AG04449 (cell line): Measurements from ENCODE around the gene FXYD6.

Source experiments
- CTCF ChIA-PET: fragments of 350-600 bp; formaldehyde crosslinking; extraction: SDS; loops from one replicate; lab custom pipeline; 2021; ENCODE audit warnings: antibody characterized with exemption; lab: Yijun Ruan, JAX
- POLR2A ChIA-PET: fragments of 400-600, 350-600 bp; formaldehyde crosslinking; extraction: SDS; loops from one replicate; lab custom pipeline; 2020; ENCODE audit warnings: antibody characterized with exemption, inconsistent platforms; lab: Yijun Ruan, JAX
- DNase-seq: peaks from one replicate; pipeline ENCODE4 v3.0.0-alpha.2; 2010; ENCODE audit warnings: low read depth, low spot score
- H3K4me3 ChIP-seq: 2 replicates; pipeline ENCODE4 v1.5.1; 2011; ENCODE audit warnings: low read depth, mild to moderate bottlenecking, control low read depth, low read length
- CTCF ChIP-seq: IDR thresholded peaks from one replicate; pipeline ENCODE4 v1.5.1; 2011; ENCODE audit warnings: mild to moderate bottlenecking, moderate library complexity, low read length, control low read depth, inconsistent platforms; ENCODE audit not compliant: insufficient read depth; ENCODE audit errors: missing control alignments

FXYD6 gene

GRCh38 chr11:117874910-117875381, 1.5 kb downstream of the FXYD6 start:
- CTCF ChIA-PET, result interaction anchor here (1.0 kb wide), 1 partner anchor 72 kb away, joined by 3 read pairs; no protein-coding TSS in a partner anchor
- no peak overlapping the region for H3K4me3 ChIP-seq
- DNase-seq, result no peak
- POLR2A ChIA-PET, result interaction anchor here (1.0 kb wide), 1 partner anchor 10 kb away, joined by 3 read pairs; no protein-coding TSS in a partner anchor
- no peak for TF ChIP-seq CTCF

- ChIA-PET CTCF (no interaction called here), POLR2A (no interaction called here)
- H3K4me3 ChIP-seq, result no peak overlapping the region
- no peak for DNase-seq
- TF ChIP-seq CTCF, result no peak
Measured at GRCh38 chr11:117874253-117874909, 2.1 kb downstream of the FXYD6 start.

GRCh38 chr11:117873828-117874125, 2.7 kb downstream of the FXYD6 start:
- CTCF ChIA-PET, result no interaction called here
- POLR2A ChIA-PET, result no interaction called here
- no peak for TF ChIP-seq CTCF
- no peak overlapping the region for H3K4me3 ChIP-seq
- no peak for DNase-seq

- H3K4me3 ChIP-seq, result no peak overlapping the region
- TF ChIP-seq CTCF, result no peak
- no peak for DNase-seq
- CTCF ChIA-PET, result interaction anchor here (1.0 to 1.1 kb wide), 2 partner anchors 29 to 31 kb away, joined by 4 to 5 read pairs; no protein-coding TSS in a partner anchor
- POLR2A ChIA-PET, result no interaction called here
Measured at GRCh38 chr11:117872975-117873827, 3.3 kb downstream of the FXYD6 start.

- ChIA-PET POLR2A (no interaction called here), CTCF (interaction anchor here (1.0 to 1.1 kb wide), 2 partner anchors 28 to 30 kb away, joined by 4 to 5 read pairs; no protein-coding TSS in a partner anchor)
- no peak overlapping the region for H3K4me3 ChIP-seq
- TF ChIP-seq CTCF, result no peak
- DNase-seq, result no peak
Measured at GRCh38 chr11:117872420-117872961, 4.0 kb downstream of the FXYD6 start.

DNA sequence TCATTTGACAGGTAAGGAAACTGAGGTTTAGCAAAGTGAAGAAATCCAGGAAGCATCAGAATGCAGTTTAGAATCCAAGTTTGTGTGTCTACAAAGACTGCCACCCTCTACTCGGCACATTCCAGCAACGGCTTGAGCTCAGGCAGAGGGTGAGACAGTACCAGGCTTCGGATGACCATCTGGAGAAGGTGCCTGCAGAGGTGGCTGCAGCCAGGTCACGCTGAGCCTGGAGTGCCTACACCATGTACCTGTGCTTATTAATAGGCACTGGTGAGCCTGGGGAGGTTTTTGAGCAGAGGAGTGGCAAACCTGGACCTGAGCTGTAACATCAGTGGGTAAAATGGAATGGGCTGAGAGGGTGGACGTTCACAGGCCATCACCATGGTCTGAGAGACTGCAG, 4.7 kb downstream of the FXYD6 start:
- ChIA-PET POLR2A (no interaction called here), CTCF (no interaction called here)
- no peak for DNase-seq
- H3K4me3 ChIP-seq, result no peak overlapping the region
- no peak for TF ChIP-seq CTCF
